Measurements from ENCODE around the gene SPSB1. TPM values are rescaled to one million over a fixed set of nuclear protein-coding genes. Genes with fewer than 3 reads are reported as not detected.

Gene SPSB1
- total RNA-seq, 2 donors from 2014 or later, result 107 to 171 TPM

DNA sequence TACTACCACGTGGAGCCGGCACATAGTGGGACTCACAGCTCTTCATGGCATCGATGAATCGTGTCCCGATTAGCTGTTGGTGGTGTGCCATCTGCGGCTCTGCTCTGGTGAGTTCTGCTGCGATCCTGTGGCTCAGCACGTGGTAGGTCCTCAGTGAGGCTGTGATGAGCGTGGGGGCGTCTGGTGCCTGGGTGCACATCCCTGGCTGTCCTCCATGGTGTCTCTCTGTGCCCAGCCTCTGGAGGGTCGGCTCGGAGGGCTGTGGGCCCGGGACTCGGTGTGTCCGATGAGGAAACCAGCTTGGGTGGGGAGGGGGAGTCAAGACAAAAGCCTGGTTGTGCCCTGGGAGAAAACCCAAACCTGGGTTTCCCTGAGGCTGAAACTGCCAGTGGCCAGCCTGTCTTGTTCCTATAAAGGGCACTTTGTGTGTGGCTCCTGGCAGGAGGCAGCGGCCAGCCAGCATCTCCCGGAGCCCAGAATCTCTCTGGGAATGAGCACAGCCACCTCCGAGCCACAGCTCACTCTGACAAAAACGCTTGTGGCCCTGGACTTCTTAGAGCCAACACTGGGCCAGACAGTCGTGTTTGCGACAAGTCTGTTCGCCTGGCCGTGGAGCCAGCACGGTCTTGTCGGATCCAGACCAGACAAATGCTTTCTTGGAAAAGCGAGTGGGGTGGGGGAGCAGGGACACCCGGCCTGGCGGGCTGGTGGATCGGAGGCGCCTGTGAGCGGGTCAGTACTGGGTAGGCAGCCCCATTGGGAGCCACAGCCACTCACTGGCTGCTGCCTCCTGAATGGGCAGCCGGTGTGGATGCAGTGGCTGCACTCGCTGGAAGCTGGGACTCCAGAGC, 31.8 kb downstream of the SPSB1 start:
- Histone ChIP-seq H3K27me3 (replicated peaks; ENCODE audit: insufficient read depth) (no peaks in the 10 kb centered on the region), H3K9me3 (no peaks in the 10 kb centered on the region), H3K27ac (peak overlapping the region; percentile 85 to 89), H3K4me3 (peak overlapping the region; percentile 18), H3K36me3 (no peaks in the 10 kb centered on the region), H3K4me1 (ENCODE audit: control insufficient read depth in 1 of 2, low read depth in 2 of 2) (peaks cover 66 to 82% of the 10 kb centered on the region in 2 donors)
- TF ChIP-seq, protein P1, sequence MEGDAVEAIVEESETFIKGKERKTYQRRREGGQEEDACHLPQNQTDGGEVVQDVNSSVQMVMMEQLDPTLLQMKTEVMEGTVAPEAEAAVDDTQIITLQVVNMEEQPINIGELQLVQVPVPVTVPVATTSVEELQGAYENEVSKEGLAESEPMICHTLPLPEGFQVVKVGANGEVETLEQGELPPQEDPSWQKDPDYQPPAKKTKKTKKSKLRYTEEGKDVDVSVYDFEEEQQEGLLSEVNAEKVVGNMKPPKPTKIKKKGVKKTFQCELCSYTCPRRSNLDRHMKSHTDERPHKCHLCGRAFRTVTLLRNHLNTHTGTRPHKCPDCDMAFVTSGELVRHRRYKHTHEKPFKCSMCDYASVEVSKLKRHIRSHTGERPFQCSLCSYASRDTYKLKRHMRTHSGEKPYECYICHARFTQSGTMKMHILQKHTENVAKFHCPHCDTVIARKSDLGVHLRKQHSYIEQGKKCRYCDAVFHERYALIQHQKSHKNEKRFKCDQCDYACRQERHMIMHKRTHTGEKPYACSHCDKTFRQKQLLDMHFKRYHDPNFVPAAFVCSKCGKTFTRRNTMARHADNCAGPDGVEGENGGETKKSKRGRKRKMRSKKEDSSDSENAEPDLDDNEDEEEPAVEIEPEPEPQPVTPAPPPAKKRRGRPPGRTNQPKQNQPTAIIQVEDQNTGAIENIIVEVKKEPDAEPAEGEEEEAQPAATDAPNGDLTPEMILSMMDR (IDR thresholded peaks at IDR 0.05), result no peak
- ATAC-seq (ENCODE audit: insufficient number of reproducible peaks, low FRiP score, low read depth) (no peak), DNase-seq (ENCODE audit: low spot score) (no peak)

- H3K27ac ChIP-seq, result peak overlapping the region; percentile 85 to 89
- H3K9me3 ChIP-seq, result no peaks in the 10 kb centered on the region
- ATAC-seq (ENCODE audit: insufficient number of reproducible peaks, low FRiP score, low read depth) (peak; percentile 52), DNase-seq (ENCODE audit: low spot score) (no peak)
- H3K4me3 ChIP-seq, result peak overlapping the region; percentile 33
- H3K4me1 ChIP-seq (ENCODE audit: control insufficient read depth in 1 of 2, low read depth in 2 of 2), result peaks cover 51 to 63% of the 10 kb centered on the region in 2 donors
- no peaks in the 10 kb centered on the region for H3K27me3 ChIP-seq (replicated peaks; ENCODE audit: insufficient read depth)
- TF ChIP-seq, protein P1 (IDR thresholded peaks at IDR 0.05), result no peak
- no peaks in the 10 kb centered on the region for H3K36me3 ChIP-seq
Observed at GRCh38 chr1:9326596-9326995, 33.9 kb downstream of the SPSB1 start.

GRCh38 chr1:9328201-9328600, 35.5 kb downstream of the SPSB1 start:
- ATAC-seq (ENCODE audit: insufficient number of reproducible peaks, low FRiP score, low read depth) (no peak), DNase-seq (ENCODE audit: low spot score) (no peak)
- TF ChIP-seq, protein P1 (IDR thresholded peaks at IDR 0.05), result no peak
- no peaks in the 10 kb centered on the region for H3K9me3 ChIP-seq
- peaks cover 41 to 65% of the 10 kb centered on the region in 2 donors for H3K4me1 ChIP-seq (ENCODE audit: control insufficient read depth in 1 of 2, low read depth in 2 of 2)
- H3K4me3 ChIP-seq, result no peak overlapping the region
- peak overlapping the region; percentile 15 to 18 for H3K27ac ChIP-seq
- H3K27me3 ChIP-seq (replicated peaks; ENCODE audit: insufficient read depth), result no peaks in the 10 kb centered on the region
- no peaks in the 10 kb centered on the region for H3K36me3 ChIP-seq

DNA sequence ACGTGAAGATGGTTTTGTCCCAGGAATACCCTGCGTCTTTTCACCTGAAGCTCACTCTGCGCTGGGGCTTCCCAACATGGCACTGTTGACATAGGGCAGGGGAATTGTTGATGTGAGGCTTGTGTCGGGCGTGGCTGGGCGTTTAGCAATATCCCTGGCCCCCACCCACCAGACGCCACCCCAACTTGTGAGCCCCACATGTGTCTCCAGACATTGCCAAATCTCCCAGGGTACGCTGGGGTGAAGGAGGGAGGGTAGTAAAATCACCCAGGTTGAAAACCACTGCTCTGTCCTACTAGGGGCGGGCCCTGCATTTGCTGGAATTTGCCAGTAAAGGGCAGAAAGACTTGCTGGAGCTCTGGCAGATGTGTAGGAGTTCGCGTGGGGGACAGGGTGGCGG, 36.0 kb downstream of the SPSB1 start:
- ATAC-seq (ENCODE audit: insufficient number of reproducible peaks, low FRiP score, low read depth) (no peak), DNase-seq (ENCODE audit: low spot score) (no peak)
- H3K27me3 ChIP-seq (replicated peaks; ENCODE audit: insufficient read depth), result no peaks in the 10 kb centered on the region
- peaks cover 35 to 65% of the 10 kb centered on the region in 2 donors for H3K4me1 ChIP-seq (ENCODE audit: control insufficient read depth in 1 of 2, low read depth in 2 of 2)
- H3K9me3 ChIP-seq, result no peaks in the 10 kb centered on the region
- peak overlapping the region in 1 of 2 donors; percentile 18 for H3K27ac ChIP-seq
- H3K4me3 ChIP-seq, result no peak overlapping the region
- no peaks in the 10 kb centered on the region for H3K36me3 ChIP-seq
- TF ChIP-seq, protein P1 (IDR thresholded peaks at IDR 0.05), result no peak

GRCh38 chr1:9331016-9331415, 38.3 kb downstream of the SPSB1 start:
- peaks cover 15 to 45% of the 10 kb centered on the region in 2 donors for H3K4me1 ChIP-seq (ENCODE audit: control insufficient read depth in 1 of 2, low read depth in 2 of 2)
- H3K27me3 ChIP-seq (replicated peaks; ENCODE audit: insufficient read depth), result no peaks in the 10 kb centered on the region
- no peak for ATAC-seq (ENCODE audit: insufficient number of reproducible peaks, low FRiP score, low read depth)
- no peaks in the 10 kb centered on the region for H3K9me3 ChIP-seq
- H3K36me3 ChIP-seq, result no peaks in the 10 kb centered on the region
- no peak overlapping the region for H3K27ac ChIP-seq
- DNase-seq (ENCODE audit: low spot score), result no peak
- TF ChIP-seq, protein P1 (IDR thresholded peaks at IDR 0.05), result no peak
- H3K4me3 ChIP-seq, result no peak overlapping the region

Measured in thoracic aorta (tissue), 2 donors.